KOPT-K1 (cell line): ENCODE data around the gene FAM241A.

ENCODE experiments used
- H3K27ac ChIP-seq: fragments of 200-600 bp; sonication (generic); 2 replicates; pipeline ENCODE4 v1.5.1; 2016; ENCODE audit warnings: antibody characterized with exemption, mild to moderate bottlenecking, low read depth, low read length; ENCODE audit not compliant: poor library complexity, severe bottlenecking
- H3K36me3 ChIP-seq: fragments of 200-600 bp; sonication (generic); 2 replicates; pipeline ENCODE4 v1.5.1; 2017; ENCODE audit warnings: antibody characterized with exemption, mild to moderate bottlenecking, low read length, moderate library complexity; ENCODE audit not compliant: insufficient read depth
- H3K9me3 ChIP-seq: fragments of 200-600 bp; sonication (generic); 2 replicates; pipeline ENCODE4 v1.5.1; 2017; ENCODE audit warnings: antibody characterized with exemption, low read length, mild to moderate bottlenecking; ENCODE audit not compliant: insufficient read depth, poor library complexity, severe bottlenecking

FAM241A gene

DNA sequence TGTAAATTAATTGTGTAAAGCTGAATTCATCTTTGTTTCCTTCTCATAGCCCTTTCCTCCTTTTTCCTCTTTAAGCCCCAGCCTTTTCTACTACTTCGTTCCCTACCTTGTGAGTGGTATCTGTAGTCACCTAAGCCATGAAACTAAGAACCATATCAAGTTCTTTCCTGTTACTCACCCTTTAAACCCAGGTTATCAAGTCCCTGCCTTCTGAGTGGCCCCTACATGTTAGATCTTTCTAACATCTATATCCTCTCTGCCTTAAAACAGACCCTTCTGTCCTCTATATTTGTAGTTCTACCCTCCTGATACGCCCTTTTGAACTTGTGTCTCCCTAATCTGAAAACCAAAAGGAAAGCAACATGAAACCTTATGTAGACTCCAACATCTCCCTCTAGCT is 93.6 kb downstream of the FAM241A start:
- Histone ChIP-seq H3K36me3 (no peaks in the 10 kb centered on the region), H3K27ac (no peak overlapping the region), H3K9me3 (no peaks in the 10 kb centered on the region)
